HepG2 (cell line): ENCODE results near the gene INHBE. TPM values are rescaled to one million over a fixed set of nuclear protein-coding genes. Genes with fewer than 3 reads are reported as not detected.

Experiments
- ADNP ChIP-seq: sonication (generic); formaldehyde crosslinking; IDR thresholded peaks from 2 replicates; pipeline ENCODE4 v1.4.0; 2020; ENCODE audit warnings: missing genetic modification reagents
- ARID2 ChIP-seq: sonication (generic); formaldehyde crosslinking; IDR thresholded peaks from 2 replicates; pipeline ENCODE4 v1.8.1; 2022; ENCODE audit warnings: mild to moderate bottlenecking, missing genetic modification reagents, borderline replicate concordance
- ARNT2 ChIP-seq: sonication (generic); formaldehyde crosslinking; IDR thresholded peaks from 2 replicates; pipeline ENCODE4 v1.8.0; 2022; ENCODE audit warnings: mild to moderate bottlenecking, low read depth, missing genetic modification reagents, moderate library complexity
- EEA1 ChIP-seq: sonication (generic); formaldehyde crosslinking; IDR thresholded peaks from 2 replicates; pipeline ENCODE4 v1.5.1; 2020; ENCODE audit warnings: mild to moderate bottlenecking, missing genetic modification reagents, borderline replicate concordance
- GFI1 ChIP-seq: sonication (generic); formaldehyde crosslinking; IDR thresholded peaks from 2 replicates; pipeline ENCODE4 v1.5.0; 2020; ENCODE audit warnings: missing genetic modification reagents, mild to moderate bottlenecking, borderline replicate concordance
- GLI4 ChIP-seq: sonication (generic); formaldehyde crosslinking; IDR thresholded peaks from 2 replicates; pipeline ENCODE4 v1.5.1; 2020; ENCODE audit warnings: missing genetic modification reagents, mild to moderate bottlenecking, moderate library complexity, borderline replicate concordance
- IRF9 ChIP-seq: sonication (generic); formaldehyde crosslinking; IDR thresholded peaks from 2 replicates; pipeline ENCODE4 v1.8.0; 2022; ENCODE audit warnings: missing genetic modification reagents, mild to moderate bottlenecking, borderline replicate concordance
- MYNN ChIP-seq: sonication (generic); formaldehyde crosslinking; IDR thresholded peaks from 2 replicates; pipeline ENCODE4 v1.4.0; 2020; ENCODE audit warnings: mild to moderate bottlenecking, low read depth, missing genetic modification reagents
- NFE2L1 ChIP-seq: sonication (generic); formaldehyde crosslinking; IDR thresholded peaks from 2 replicates; pipeline ENCODE4 v1.4.0; 2020; ENCODE audit warnings: missing genetic modification reagents, mild to moderate bottlenecking, borderline replicate concordance
- REST ChIP-seq, 2 experiments: IDR thresholded peaks; 2 replicates each; pipeline ENCODE4 v1.6.1; 2011 to 2012; ENCODE audit warnings: low read length in 2 of 2, borderline replicate concordance in 1 of 2, low read depth in 1 of 2, mild to moderate bottlenecking in 1 of 2, moderate library complexity in 1 of 2
- RXRA ChIP-seq: sonication (generic); formaldehyde crosslinking; IDR thresholded peaks from 2 replicates; pipeline ENCODE4 v1.5.1; 2020; ENCODE audit warnings: missing genetic modification reagents
- SMAD3 ChIP-seq: sonication (generic); formaldehyde crosslinking; IDR thresholded peaks from 2 replicates; pipeline ENCODE4 v1.4.0; 2020; ENCODE audit warnings: missing genetic modification reagents
- SUZ12 ChIP-seq: fragments of 150-350 bp; IDR thresholded peaks from 2 replicates; pipeline ENCODE4 v1.6.1; 2014; ENCODE audit warnings: low read depth, low read length
- ZNF318 ChIP-seq: sonication (generic); formaldehyde crosslinking; IDR thresholded peaks from 2 replicates; pipeline ENCODE4 v1.4.0; 2020; ENCODE audit warnings: mild to moderate bottlenecking, missing genetic modification reagents
- ZNF558 ChIP-seq: sonication (generic); formaldehyde crosslinking; IDR thresholded peaks from 2 replicates; pipeline ENCODE4 v1.9.0; 2022; ENCODE audit warnings: mild to moderate bottlenecking, missing genetic modification reagents, borderline replicate concordance
- ZSCAN25 ChIP-seq: sonication (generic); formaldehyde crosslinking; IDR thresholded peaks from 2 replicates; pipeline ENCODE4 v1.8.0; 2022; ENCODE audit warnings: mild to moderate bottlenecking, missing genetic modification reagents
- polyA plus RNA-seq, 8 experiments: library from polyadenylated mRNA; depleted of rRNA in 3 of 8; stranded (reverse) in 7 of 8; unstranded in 1 of 8; fragments of >200 nt; fragmentation: Illumina TruSeq in 4 of 8; extraction: Trizol in 4 of 8; gene quantifications; 2 replicates each; pipeline versions ENCODE4 v1.2.1 to v1.2.3, GENCODE V29; 2011 to 2016; ENCODE audit warnings: low read depth in 4 of 8, missing spikeins in 1 of 8, mixed read lengths in 1 of 8; ENCODE audit not compliant: insufficient read depth in 1 of 8
- total RNA-seq, 5 experiments: library from RNA; depleted of rRNA; stranded (reverse); fragments of >200 nt; fragmentation: Illumina TruSeq; extraction: Trizol; gene quantifications; 2 replicates each; pipeline ENCODE4 v1.2.3, GENCODE V29; 2016; ENCODE audit warnings: low read depth in 1 of 5

Gene INHBE
- total and polyA plus RNA-seq, 2 of the 13 experiments (the other 11 are each of a cell fraction or from before 2014, with no cell fraction given) = 17.0 to 32.0 TPM

GRCh38 chr12:57451233-57451778, 3.8 kb upstream of the INHBE start (continued):
- no peak for TF ChIP-seq GLI4 (CRISPR knock-in tag)
- peak; percentile 93 for TF ChIP-seq SMAD3
- TF ChIP-seq ARID2 (CRISPR knock-in tag) = 0 out of 2 replicates have a peak, but pooled peaks have one; percentile 66
- TF ChIP-seq EEA1 (CRISPR knock-in tag) = no peak
- peak; percentile 79; the same call in 1 of the 2 replicates for TF ChIP-seq ZSCAN25
- TF ChIP-seq ADNP = no peak
- peak; percentile 43; the same call in 1 of the 2 replicates for TF ChIP-seq IRF9
- 0 out of 2 replicates have a peak, but pooled peaks have one; percentile 86 for TF ChIP-seq ZNF318 (CRISPR knock-in tag)
- TF ChIP-seq MYNN (CRISPR knock-in tag) = no peak
- TF ChIP-seq NFE2L1 (CRISPR knock-in tag) = no peak
- peak; percentile 80; the same call in 1 of the 2 replicates for TF ChIP-seq ZNF558 (CRISPR knock-in tag)
- TF ChIP-seq REST (IDR thresholded peaks at IDR 0.05; ENCODE audit: borderline replicate concordance in 1 of 2, low read depth in 1 of 2, low read length in 2 of 2) = peak in 1 of 2 experiments; percentile 80; a peak in 2 of 4 replicates
- peak; percentile 91 for TF ChIP-seq GFI1
- peak; percentile 98 for TF ChIP-seq RXRA (CRISPR knock-in tag)
- peak; percentile 49; the same call in 1 of the 2 replicates for TF ChIP-seq ARNT2 (CRISPR knock-in tag)
- TF ChIP-seq SUZ12 = no peak
